ENCODE results near the gene MSLN. TPM values are rescaled to one million over a fixed set of nuclear protein-coding genes. Genes with fewer than 3 reads are reported as not detected.

MSLN gene
- total and polyA plus RNA-seq, 9 of the 15 experiments (the other 6 are each of a cell fraction or from before 2014, with no cell fraction given): not detected

DNA sequence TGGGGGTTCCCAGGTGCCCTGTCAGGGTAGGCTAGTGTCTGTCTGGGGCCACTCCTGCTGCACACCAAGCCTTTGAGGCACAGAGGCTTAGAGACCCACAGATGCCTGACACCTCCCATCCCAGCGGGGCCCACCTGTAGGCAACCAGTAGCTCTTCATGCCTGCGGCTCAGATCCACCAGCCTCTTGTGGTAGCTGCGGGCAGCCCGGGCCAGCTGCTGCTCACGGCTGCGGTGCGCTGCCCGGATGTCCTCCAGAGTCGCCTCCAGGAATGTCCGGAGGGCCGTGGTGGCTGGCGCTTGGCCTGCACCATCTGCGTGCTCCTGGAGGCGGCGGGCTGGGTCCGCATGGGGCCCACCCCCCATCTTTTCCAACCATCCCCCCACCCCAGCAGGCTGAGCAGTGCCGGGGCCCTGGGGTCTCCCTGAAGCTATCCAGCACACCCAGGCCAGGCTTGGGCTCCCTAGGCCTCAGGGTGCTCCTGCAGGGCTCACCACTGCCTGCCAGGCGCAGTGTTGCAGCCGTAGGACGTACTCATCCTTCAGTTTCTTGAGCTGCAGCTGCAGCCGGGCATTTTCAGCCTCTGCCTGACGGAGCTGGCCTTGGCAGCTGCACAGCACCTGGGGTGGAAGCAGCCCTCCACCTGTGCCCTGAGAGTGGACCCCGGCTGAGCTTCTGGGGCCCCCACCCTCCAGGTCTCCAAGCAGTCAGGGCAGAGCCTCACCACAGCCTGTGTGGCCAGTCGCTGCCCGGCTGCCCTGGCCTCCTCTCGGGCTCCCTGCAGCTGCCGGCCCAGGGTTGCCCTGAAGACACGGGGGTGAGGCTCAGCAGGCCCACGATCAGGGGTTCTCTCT is 36.1 kb upstream of the MSLN start:
- no peaks in the 10 kb centered on the region for H3K9me1 ChIP-seq (ENCODE audit: control insufficient read depth, insufficient read depth, low read length)
- intact Hi-C loops (cut with micrococcal nuclease) (no loop called here), in situ Hi-C loops (cut with MboI) (no loop called here)
- no peak for ATAC-seq
- H3K9ac ChIP-seq (ENCODE audit: insufficient read depth in 1 of 2, low read depth in 2 of 2, low read length in 2 of 2): peak overlapping the region in 1 of 2 experiments; percentile 59; a peak in 2 of 4 replicates
- no TSS peak for BruUV-seq (replicated peaks)
- H3K27ac ChIP-seq (ENCODE audit: extremely low read depth, low read depth, low read length): no peak overlapping the region
- TF ChIP-seq RBFOX2 (IDR thresholded peaks at IDR 0.05; ENCODE audit: low read depth, low read length) (peak; percentile 10), POLR2A (conservative IDR thresholded peaks at IDR 0.05) (peak; percentile 45; the same call in 1 of the 2 replicates), ELF1 (tag; IDR thresholded peaks at IDR 0.05) (no peak), ZBTB7A (IDR thresholded peaks at IDR 0.05; ENCODE audit: borderline replicate concordance, control insufficient read depth, low read depth, low read length) (peak; percentile 21; the same call in 1 of the 2 replicates), ZNF561 (CRISPR knock-in tag; conservative IDR thresholded peaks at IDR 0.05) (no peak), POLR2G (IDR thresholded peaks at IDR 0.05; ENCODE audit: low read depth, low read length) (peak; percentile 60)
- TF ChIP-seq, protein P1, sequence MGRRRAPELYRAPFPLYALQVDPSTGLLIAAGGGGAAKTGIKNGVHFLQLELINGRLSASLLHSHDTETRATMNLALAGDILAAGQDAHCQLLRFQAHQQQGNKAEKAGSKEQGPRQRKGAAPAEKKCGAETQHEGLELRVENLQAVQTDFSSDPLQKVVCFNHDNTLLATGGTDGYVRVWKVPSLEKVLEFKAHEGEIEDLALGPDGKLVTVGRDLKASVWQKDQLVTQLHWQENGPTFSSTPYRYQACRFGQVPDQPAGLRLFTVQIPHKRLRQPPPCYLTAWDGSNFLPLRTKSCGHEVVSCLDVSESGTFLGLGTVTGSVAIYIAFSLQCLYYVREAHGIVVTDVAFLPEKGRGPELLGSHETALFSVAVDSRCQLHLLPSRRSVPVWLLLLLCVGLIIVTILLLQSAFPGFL (CRISPR knock-in tag; IDR thresholded peaks at IDR 0.05): no peak
- TF ChIP-seq, protein P2, sequence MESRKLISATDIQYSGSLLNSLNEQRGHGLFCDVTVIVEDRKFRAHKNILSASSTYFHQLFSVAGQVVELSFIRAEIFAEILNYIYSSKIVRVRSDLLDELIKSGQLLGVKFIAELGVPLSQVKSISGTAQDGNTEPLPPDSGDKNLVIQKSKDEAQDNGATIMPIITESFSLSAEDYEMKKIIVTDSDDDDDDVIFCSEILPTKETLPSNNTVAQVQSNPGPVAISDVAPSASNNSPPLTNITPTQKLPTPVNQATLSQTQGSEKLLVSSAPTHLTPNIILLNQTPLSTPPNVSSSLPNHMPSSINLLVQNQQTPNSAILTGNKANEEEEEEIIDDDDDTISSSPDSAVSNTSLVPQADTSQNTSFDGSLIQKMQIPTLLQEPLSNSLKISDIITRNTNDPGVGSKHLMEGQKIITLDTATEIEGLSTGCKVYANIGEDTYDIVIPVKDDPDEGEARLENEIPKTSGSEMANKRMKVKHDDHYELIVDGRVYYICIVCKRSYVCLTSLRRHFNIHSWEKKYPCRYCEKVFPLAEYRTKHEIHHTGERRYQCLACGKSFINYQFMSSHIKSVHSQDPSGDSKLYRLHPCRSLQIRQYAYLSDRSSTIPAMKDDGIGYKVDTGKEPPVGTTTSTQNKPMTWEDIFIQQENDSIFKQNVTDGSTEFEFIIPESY (CRISPR knock-in tag; IDR thresholded peaks at IDR 0.05): peak; percentile 61; the same call in 1 of the 2 replicates
- H3K27me3 ChIP-seq (ENCODE audit: control insufficient read depth in 2 of 2, insufficient read depth in 2 of 2, low read length in 2 of 2): no peaks in the 10 kb centered on the region
- H3K36me3 ChIP-seq (ENCODE audit: control insufficient read depth, insufficient read depth, low read length): peaks cover 15% of the 10 kb centered on the region; the same call in 1 of the 3 replicates
- CTCF ChIA-PET (ENCODE audit: low intra/inter-chr PET ratio): no interaction called here
- no peaks in the 10 kb centered on the region; the same call in 1 of the 2 replicates for H4K20me1 ChIP-seq (replicated peaks; ENCODE audit: control insufficient read depth, insufficient read depth, low read length)
- FAIRE-seq: no peak
- H3K4me3 ChIP-seq: no peak overlapping the region
- no peak for DNase-seq (ENCODE audit: extremely low read depth in 1 of 4, low spot score in 3 of 4)
- 81% methylated on average over 21 of the region's 29 CpGs for WGBS (ENCODE audit: insufficient coverage, low coverage, missing lambda C conversion rate)
- H3K4me2 ChIP-seq (ENCODE audit: insufficient read depth, low read length): no peak overlapping the region
- peaks cover 55% of the 10 kb centered on the region for H3K79me2 ChIP-seq (ENCODE audit: control insufficient read depth, insufficient read depth, low read length)
- no peaks in the 10 kb centered on the region for H3K9me3 ChIP-seq (replicated peaks; ENCODE audit: control insufficient read depth, insufficient read depth, low read depth, low read length)
- peaks cover 15 to 96% of the 10 kb centered on the region in 2 experiments for H3K4me1 ChIP-seq (replicated peaks in 1 of 2; ENCODE audit: control insufficient read depth in 2 of 2, insufficient read depth in 2 of 2, low read length in 2 of 2)
- POLR2A ChIA-PET: interaction anchor here (0.6 to 4.5 kb wide), 9 partner anchors 9 to 169 kb away, joined by 3 to 25 read pairs (median 3); partner anchors contain the start of gene METRN
- H2AFZ ChIP-seq (ENCODE audit: low read depth, low read length): no peak overlapping the region
